ENCODE results near the gene SGCD.

DNA sequence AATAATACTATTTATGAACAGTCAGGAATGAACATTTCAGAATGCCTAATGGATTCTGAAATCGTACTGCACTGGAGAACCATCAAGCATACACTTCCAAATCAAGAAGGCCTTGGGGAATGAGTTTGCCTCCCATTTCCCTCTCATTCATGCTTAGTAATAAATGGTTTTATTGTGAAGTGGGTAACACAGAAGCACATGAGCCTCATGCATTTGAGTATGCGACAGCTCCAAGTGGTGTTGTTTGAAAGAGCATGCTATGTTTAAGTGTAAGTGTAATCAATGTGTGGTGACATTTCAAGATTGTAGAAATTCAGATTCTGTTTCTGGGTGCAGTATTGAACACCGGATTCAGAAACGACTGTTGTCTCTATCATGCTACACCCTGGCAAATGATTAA lies 60.0 kb downstream of the SGCD start:
- TF ChIP-seq ZFP3 (CRISPR knock-in tag; IDR thresholded peaks at IDR 0.05), result no peak
- no peak for TF ChIP-seq ARNTL (CRISPR knock-in tag; IDR thresholded peaks at IDR 0.05; ENCODE audit: borderline replicate concordance, low read depth)
- TF ChIP-seq, protein P1, sequence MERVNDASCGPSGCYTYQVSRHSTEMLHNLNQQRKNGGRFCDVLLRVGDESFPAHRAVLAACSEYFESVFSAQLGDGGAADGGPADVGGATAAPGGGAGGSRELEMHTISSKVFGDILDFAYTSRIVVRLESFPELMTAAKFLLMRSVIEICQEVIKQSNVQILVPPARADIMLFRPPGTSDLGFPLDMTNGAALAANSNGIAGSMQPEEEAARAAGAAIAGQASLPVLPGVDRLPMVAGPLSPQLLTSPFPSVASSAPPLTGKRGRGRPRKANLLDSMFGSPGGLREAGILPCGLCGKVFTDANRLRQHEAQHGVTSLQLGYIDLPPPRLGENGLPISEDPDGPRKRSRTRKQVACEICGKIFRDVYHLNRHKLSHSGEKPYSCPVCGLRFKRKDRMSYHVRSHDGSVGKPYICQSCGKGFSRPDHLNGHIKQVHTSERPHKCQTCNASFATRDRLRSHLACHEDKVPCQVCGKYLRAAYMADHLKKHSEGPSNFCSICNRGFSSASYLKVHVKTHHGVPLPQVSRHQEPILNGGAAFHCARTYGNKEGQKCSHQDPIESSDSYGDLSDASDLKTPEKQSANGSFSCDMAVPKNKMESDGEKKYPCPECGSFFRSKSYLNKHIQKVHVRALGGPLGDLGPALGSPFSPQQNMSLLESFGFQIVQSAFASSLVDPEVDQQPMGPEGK (CRISPR knock-in tag; IDR thresholded peaks at IDR 0.05; ENCODE audit: borderline replicate concordance), result no peak
- no peak for TF ChIP-seq ZFP30 (CRISPR knock-in tag; IDR thresholded peaks at IDR 0.05)
- no peak for TF ChIP-seq SNAI2 (CRISPR knock-in tag; IDR thresholded peaks at IDR 0.05)
- TF ChIP-seq RARB (CRISPR knock-in tag; IDR thresholded peaks at IDR 0.05), result no peak
